H1 (cell line): ENCODE measurements around the gene HABP2. TPM values are rescaled to one million over a fixed set of nuclear protein-coding genes. Genes with fewer than 3 reads are reported as not detected.

Experiments used
- BRCA1 ChIP-seq: IDR thresholded peaks from 2 replicates; pipeline ENCODE4 v1.6.1; 2012; ENCODE audit warnings: low read depth, low read length, improper control_type of control experiment
- E2F6 ChIP-seq: IDR thresholded peaks from 2 replicates; pipeline ENCODE4 v1.6.1; 2012; ENCODE audit warnings: inconsistent platforms
- MAFK ChIP-seq: IDR thresholded peaks from 2 replicates; pipeline ENCODE4 v1.6.1; 2012; ENCODE audit warnings: low read depth, mild to moderate bottlenecking, improper control_type of control experiment, low read length
- SP4 ChIP-seq: IDR thresholded peaks from 2 replicates; pipeline ENCODE4 v1.6.1; 2012; ENCODE audit warnings: low read length, inconsistent platforms
- SUZ12 ChIP-seq: fragments of 200-600 bp; sonication (generic); IDR thresholded peaks from 2 replicates; pipeline ENCODE4 v1.6.1; 2012; ENCODE audit warnings: mild to moderate bottlenecking, inconsistent platforms, low read length, moderate library complexity, mixed read lengths
- polyA plus RNA-seq, 7 experiments: library from polyadenylated mRNA; depleted of rRNA in 3 of 7; stranded (reverse) in 5 of 7; unstranded in 2 of 7; fragments of >200 nt in 5 of 7; fragments of 200-250 nt in 2 of 7; gene quantifications; 1 replicate in 5 of 7; 2 replicates in 1 of 7; 4 replicates in 1 of 7; pipeline versions ENCODE4 v1.2.1 to v1.2.3, GENCODE V29; 2011 to 2013; ENCODE audit warnings: missing spikeins in 2 of 7, mixed read lengths in 2 of 7
- total RNA-seq: library from RNA; stranded (reverse); fragmentation: NEBNext Ultra II Directional; extraction: Animal tissue kit (Norgen Biotek cat#: 25700); gene quantifications from 2 replicates; pipeline ENCODE4 v1.2.1, GENCODE V29; 2021

The HABP2 gene
- total and polyA plus RNA-seq, 2 of the 8 experiments (the other 6 are each of a cell fraction or from before 2014, with no cell fraction given) = not detected

- TF ChIP-seq MAFK = no peak
- no peak for TF ChIP-seq SP4
- no peak for TF ChIP-seq BRCA1
- no peak for TF ChIP-seq E2F6
- no peak for TF ChIP-seq SUZ12
These were observed 14.0 kb downstream of the HABP2 start (continued) for GRCh38 chr10:113566888-113567287.
